Peyer's patch (tissue), 4 donors: ENCODE measurements around the gene PPA1.

Experiments
- POLR2A ChIP-seq, 2 donors: fragments of 450-650 bp; IDR thresholded peaks; one replicate each; pipeline ENCODE4 v1.5.1; 2017; ENCODE audit warnings: antibody characterized with exemption in 2 of 2, mild to moderate bottlenecking in 2 of 2, moderate library complexity in 2 of 2
- TF ChIP-seq, protein P1 (sequence below), 6 experiments: fragments of 450-650 bp in 4 of 6; fragments of 200-600 bp in 2 of 6; sonication (generic) in 1 of 6; IDR thresholded peaks; one replicate each; pipeline ENCODE4 v1.5.1; 2017 to 2019; ENCODE audit warnings: antibody characterized with exemption in 6 of 6, mild to moderate bottlenecking in 3 of 6, moderate library complexity in 1 of 6

GRCh38 chr10:70169649-70170364 is 63.4 kb downstream of the PPA1 start:
- TF ChIP-seq POLR2A (IDR thresholded peaks at IDR 0.05): no peak
- TF ChIP-seq, protein P1, sequence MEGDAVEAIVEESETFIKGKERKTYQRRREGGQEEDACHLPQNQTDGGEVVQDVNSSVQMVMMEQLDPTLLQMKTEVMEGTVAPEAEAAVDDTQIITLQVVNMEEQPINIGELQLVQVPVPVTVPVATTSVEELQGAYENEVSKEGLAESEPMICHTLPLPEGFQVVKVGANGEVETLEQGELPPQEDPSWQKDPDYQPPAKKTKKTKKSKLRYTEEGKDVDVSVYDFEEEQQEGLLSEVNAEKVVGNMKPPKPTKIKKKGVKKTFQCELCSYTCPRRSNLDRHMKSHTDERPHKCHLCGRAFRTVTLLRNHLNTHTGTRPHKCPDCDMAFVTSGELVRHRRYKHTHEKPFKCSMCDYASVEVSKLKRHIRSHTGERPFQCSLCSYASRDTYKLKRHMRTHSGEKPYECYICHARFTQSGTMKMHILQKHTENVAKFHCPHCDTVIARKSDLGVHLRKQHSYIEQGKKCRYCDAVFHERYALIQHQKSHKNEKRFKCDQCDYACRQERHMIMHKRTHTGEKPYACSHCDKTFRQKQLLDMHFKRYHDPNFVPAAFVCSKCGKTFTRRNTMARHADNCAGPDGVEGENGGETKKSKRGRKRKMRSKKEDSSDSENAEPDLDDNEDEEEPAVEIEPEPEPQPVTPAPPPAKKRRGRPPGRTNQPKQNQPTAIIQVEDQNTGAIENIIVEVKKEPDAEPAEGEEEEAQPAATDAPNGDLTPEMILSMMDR (IDR thresholded peaks at IDR 0.05): no peak
